GM13976 (cell line): ENCODE data around the gene MYO1E.

ENCODE experiments used
- DNase-seq: peaks from one replicate; pipeline ENCODE4 v3.0.0; 2012; ENCODE audit warnings: low spot score
- CTCF ChIP-seq: IDR thresholded peaks from 2 replicates; pipeline ENCODE4 v1.5.1; 2012; ENCODE audit warnings: borderline replicate concordance, mild to moderate bottlenecking; ENCODE audit not compliant: insufficient read depth; ENCODE audit errors: extremely low read depth, missing control alignments, control extremely low read depth
- in situ Hi-C: fragments of 300-500 bp; cut with MboI; formaldehyde crosslinking; loops from one replicate; pipeline ENCODE4 v1.12.0; 2022; ENCODE audit warnings: low sequenced_read_pairs, mixed read lengths, inconsistent platforms; ENCODE audit not compliant: unreplicated experiment

MYO1E gene

GRCh38 chr15:59237119-59237855 is 135.4 kb downstream of the MYO1E start:
- DNase-seq, result peak; percentile 59
- in situ Hi-C loops, result no loop called here
- no peak for TF ChIP-seq CTCF

- in situ Hi-C loops, result no loop called here
- TF ChIP-seq CTCF, result no peak
- DNase-seq, result no peak
These were observed 136.3 kb downstream of the MYO1E start for GRCh38 chr15:59236394-59236793.

- no peak for TF ChIP-seq CTCF
- DNase-seq, result no peak
- in situ Hi-C loops, result no loop called here
These were observed 140.2 kb downstream of the MYO1E start for GRCh38 chr15:59232476-59232875.

GRCh38 chr15:59230531-59231055 is 142.1 kb downstream of the MYO1E start:
- in situ Hi-C loops, result no loop called here
- no peak for TF ChIP-seq CTCF
- no peak for DNase-seq

- in situ Hi-C loops, result no loop called here
- TF ChIP-seq CTCF, result no peak
- DNase-seq, result no peak
These were observed 143.2 kb downstream of the MYO1E start for GRCh38 chr15:59229453-59229852.

GRCh38 chr15:59229015-59229414 is 143.7 kb downstream of the MYO1E start:
- in situ Hi-C loops, result no loop called here
- no peak for TF ChIP-seq CTCF
- no peak for DNase-seq

GRCh38 chr15:59227021-59227420 is 145.7 kb downstream of the MYO1E start:
- no peak for DNase-seq
- TF ChIP-seq CTCF, result no peak
- in situ Hi-C loops, result no loop called here
